ENCODE results near the gene TEX13C.

Gene TEX13C

DNA sequence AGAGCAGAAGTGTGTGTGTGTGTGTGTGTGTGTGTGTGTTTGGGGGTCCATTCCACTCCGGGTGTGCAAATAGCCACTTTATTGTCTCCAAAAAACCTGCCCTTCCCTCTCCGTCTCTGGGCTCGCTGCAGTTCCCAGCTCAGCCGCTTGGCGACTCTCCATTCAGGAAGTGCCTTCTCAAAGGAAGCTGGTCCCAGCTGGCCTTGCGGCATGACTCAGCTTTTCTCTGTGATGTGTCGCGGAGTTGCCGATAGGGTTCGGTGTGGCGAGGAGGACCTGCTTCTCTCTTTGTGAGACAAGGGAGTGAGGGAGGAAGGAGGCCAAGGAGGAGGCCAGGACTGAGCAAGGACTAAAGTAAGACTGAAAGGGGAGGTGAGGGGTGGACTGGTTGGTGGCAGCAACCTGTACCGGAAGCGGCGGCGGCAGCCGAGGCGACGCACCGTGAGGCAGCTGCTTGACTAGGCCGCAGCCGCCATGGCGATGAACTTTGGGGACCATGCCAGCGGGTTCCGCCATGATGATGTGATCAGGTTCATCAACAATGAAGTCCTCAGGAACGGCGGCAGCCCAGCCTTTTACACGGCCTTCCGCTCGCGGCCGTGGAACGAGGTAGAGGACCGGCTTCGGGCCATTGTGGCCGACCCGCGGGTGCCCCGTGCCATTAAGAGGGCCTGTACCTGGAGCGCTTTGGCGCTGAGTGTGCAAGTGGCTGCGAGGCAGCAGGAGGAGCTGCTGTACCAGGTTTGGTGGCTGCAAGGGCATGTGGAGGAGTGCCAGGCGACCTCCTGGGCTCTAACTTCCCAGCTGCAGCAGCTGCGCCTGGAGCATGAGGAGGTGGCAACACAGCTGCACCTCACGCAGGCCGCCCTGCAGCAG, at the start of gene TEX13C:
TEX13C (plus strand) TSS at position 226 of the 876 bp plus-strand sequence; CDS start at position 475, 249 bp downstream.
- H3K9me2 ChIP-seq (replicated peaks; ENCODE audit: control insufficient read depth, low read length) = no peaks in the 10 kb centered on the region
- no peaks in the 10 kb centered on the region for H3K79me2 ChIP-seq (ENCODE audit: control insufficient read depth, low read length)
- H3K9me3 ChIP-seq (ENCODE audit: control insufficient read depth, insufficient read depth, low read length) = no peaks in the 10 kb centered on the region
- no peak for TF ChIP-seq EZH2phosphoT487 (IDR thresholded peaks at IDR 0.05; ENCODE audit: borderline replicate concordance, low read length)
- TF ChIP-seq, protein P1, sequence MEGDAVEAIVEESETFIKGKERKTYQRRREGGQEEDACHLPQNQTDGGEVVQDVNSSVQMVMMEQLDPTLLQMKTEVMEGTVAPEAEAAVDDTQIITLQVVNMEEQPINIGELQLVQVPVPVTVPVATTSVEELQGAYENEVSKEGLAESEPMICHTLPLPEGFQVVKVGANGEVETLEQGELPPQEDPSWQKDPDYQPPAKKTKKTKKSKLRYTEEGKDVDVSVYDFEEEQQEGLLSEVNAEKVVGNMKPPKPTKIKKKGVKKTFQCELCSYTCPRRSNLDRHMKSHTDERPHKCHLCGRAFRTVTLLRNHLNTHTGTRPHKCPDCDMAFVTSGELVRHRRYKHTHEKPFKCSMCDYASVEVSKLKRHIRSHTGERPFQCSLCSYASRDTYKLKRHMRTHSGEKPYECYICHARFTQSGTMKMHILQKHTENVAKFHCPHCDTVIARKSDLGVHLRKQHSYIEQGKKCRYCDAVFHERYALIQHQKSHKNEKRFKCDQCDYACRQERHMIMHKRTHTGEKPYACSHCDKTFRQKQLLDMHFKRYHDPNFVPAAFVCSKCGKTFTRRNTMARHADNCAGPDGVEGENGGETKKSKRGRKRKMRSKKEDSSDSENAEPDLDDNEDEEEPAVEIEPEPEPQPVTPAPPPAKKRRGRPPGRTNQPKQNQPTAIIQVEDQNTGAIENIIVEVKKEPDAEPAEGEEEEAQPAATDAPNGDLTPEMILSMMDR (IDR thresholded peaks at IDR 0.05; ENCODE audit: low read depth, low read length, poor library complexity, severe bottlenecking) = no peak
- no peak within 1 kb of the TSS for H3K27ac ChIP-seq (ENCODE audit: low read depth, low read length)
- H3K4me1 ChIP-seq (ENCODE audit: control insufficient read depth, low read length) = no peaks in the 10 kb centered on the region
- no peaks in the 10 kb centered on the region for H3K36me3 ChIP-seq (ENCODE audit: control insufficient read depth, low read length)
- no peak within 1 kb of the TSS for H3K4me3 ChIP-seq (ENCODE audit: low read length)
- H3K27me3 ChIP-seq (ENCODE audit: control insufficient read depth, low read length) = no peaks in the 10 kb centered on the region
- no peak within 1 kb of the TSS for H3K4me2 ChIP-seq (ENCODE audit: low read length)
- H3F3A ChIP-seq (ENCODE audit: control insufficient read depth, insufficient read depth) = no peaks in the 10 kb centered on the region
- no peaks in the 10 kb centered on the region for H4K20me1 ChIP-seq (ENCODE audit: control insufficient read depth, insufficient read depth, low read depth, low read length)

DNA sequence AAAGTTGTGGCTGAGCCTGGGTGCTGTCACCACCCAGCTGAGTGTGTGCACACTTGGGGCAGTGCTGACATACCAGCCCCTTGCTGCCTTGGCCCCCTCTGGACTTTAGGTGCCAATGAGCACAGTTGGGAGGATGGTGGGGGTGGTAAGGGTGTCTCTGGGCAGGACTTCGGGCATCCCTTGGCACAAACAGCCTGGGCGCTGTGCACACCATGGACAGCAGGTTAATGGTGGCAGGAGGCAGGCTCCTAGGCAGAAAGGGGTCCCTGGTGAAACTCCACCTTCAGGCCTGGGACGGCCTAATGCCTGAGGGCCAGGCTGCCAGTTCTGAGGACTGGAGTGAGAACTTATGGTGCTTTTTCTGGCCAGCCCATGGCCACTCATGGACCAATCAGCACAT, 32.4 kb upstream of the TEX13C start:
- no peaks in the 10 kb centered on the region for H3K27me3 ChIP-seq (ENCODE audit: control insufficient read depth, low read length)
- no peaks in the 10 kb centered on the region for H3K9me2 ChIP-seq (replicated peaks; ENCODE audit: control insufficient read depth, low read length)
- H4K20me1 ChIP-seq (ENCODE audit: control insufficient read depth, insufficient read depth, low read depth, low read length) = no peaks in the 10 kb centered on the region
- TF ChIP-seq, protein P1 (IDR thresholded peaks at IDR 0.05; ENCODE audit: low read depth, low read length, poor library complexity, severe bottlenecking) = no peak
- no peak for TF ChIP-seq EZH2phosphoT487 (IDR thresholded peaks at IDR 0.05; ENCODE audit: borderline replicate concordance, low read length)
- H3K36me3 ChIP-seq (ENCODE audit: control insufficient read depth, low read length) = no peaks in the 10 kb centered on the region
- no peak overlapping the region for H3K4me3 ChIP-seq (ENCODE audit: low read length)
- no peak overlapping the region for H3K4me2 ChIP-seq (ENCODE audit: low read length)
- no peaks in the 10 kb centered on the region for H3K4me1 ChIP-seq (ENCODE audit: control insufficient read depth, low read length)
- H3F3A ChIP-seq (ENCODE audit: control insufficient read depth, insufficient read depth) = no peaks in the 10 kb centered on the region
- H3K9me3 ChIP-seq (ENCODE audit: control insufficient read depth, insufficient read depth, low read length) = no peaks in the 10 kb centered on the region
- no peak overlapping the region for H3K27ac ChIP-seq (ENCODE audit: low read depth, low read length)
- H3K79me2 ChIP-seq (ENCODE audit: control insufficient read depth, low read length) = no peaks in the 10 kb centered on the region

DNA sequence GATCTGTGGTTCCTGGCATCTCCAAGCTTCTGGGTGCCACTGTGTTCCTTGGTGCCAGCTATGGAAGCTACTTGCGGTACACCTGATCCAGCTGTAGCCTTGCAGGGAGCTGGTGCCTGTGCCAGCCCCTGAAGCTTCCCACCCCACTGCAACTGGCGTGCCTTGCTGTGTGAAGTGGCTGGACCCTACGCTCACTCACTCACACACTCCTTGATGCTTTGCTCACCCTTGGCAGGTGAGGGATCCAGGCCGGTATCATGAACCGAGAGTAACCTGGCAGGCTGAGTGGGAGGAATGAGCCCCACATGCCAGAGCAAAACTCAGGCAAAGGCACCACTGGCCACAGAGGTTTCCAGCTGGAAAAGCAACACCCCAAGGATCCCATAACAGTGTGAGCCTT, 31.3 kb upstream of the TEX13C start:
- Histone ChIP-seq H4K20me1 (ENCODE audit: control insufficient read depth, insufficient read depth, low read depth, low read length) (no peaks in the 10 kb centered on the region), H3K27ac (ENCODE audit: low read depth, low read length) (no peak overlapping the region), H3F3A (ENCODE audit: control insufficient read depth, insufficient read depth) (no peaks in the 10 kb centered on the region), H3K4me3 (ENCODE audit: low read length) (no peak overlapping the region), H3K36me3 (ENCODE audit: control insufficient read depth, low read length) (no peaks in the 10 kb centered on the region), H3K27me3 (ENCODE audit: control insufficient read depth, low read length) (no peaks in the 10 kb centered on the region), H3K4me2 (ENCODE audit: low read length) (no peak overlapping the region), H3K9me3 (ENCODE audit: control insufficient read depth, insufficient read depth, low read length) (no peaks in the 10 kb centered on the region), H3K79me2 (ENCODE audit: control insufficient read depth, low read length) (no peaks in the 10 kb centered on the region), H3K9me2 (replicated peaks; ENCODE audit: control insufficient read depth, low read length) (no peaks in the 10 kb centered on the region), H3K4me1 (ENCODE audit: control insufficient read depth, low read length) (no peaks in the 10 kb centered on the region)
- TF ChIP-seq, protein P1 (IDR thresholded peaks at IDR 0.05; ENCODE audit: low read depth, low read length, poor library complexity, severe bottlenecking) = no peak
- no peak for TF ChIP-seq EZH2phosphoT487 (IDR thresholded peaks at IDR 0.05; ENCODE audit: borderline replicate concordance, low read length)

Data from DOHH2 (cell line).